GM18511 (cell line): ENCODE measurements around the gene SERPINB12.

Experiments
- ATAC-seq: cut with Tn5 transposase; IDR thresholded peaks from one replicate; pipeline ENCODE4 v1.9.1; 2021; ENCODE audit warnings: mild to moderate bottlenecking, moderate library complexity; ENCODE audit not compliant: unreplicated experiment

The SERPINB12 gene

DNA sequence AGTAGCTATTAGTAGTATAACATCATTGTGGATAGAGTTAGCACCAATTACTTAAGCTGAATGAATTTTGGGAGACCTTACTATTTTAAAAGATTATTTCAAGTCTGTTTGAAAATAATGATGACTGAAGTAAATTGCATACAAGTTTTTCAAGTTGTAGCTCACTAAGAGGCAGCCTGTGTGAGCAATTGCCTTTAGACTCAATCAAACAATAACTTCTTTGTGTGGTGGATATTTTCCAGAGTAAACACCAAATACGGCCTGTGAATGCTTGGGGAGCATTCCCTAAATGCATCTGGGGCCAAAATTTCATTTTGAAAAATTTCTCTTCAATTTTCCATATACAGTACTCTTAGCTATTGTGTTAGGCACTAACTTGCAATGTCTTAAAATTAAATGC is 7.9 kb downstream of the SERPINB12 start:
- ATAC-seq, result no peak

DNA sequence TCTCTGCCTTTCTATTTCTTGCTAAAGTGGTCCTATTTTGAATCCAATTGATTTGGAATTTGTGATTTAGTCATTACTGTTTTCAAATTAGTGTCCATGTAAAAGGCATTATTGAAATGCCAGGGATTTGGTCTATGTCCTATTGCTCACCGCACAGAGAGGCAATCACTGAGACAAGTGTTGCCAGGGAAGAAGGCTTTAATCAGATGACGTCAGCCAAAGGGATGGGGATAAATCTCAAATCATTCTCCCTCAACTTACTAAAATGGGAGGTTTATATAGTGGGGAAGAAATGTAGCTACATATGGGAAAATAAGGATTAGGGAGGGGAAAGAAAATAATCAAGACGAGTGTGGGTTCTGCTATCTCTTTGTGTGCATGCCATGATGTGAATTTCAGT is 9.6 kb downstream of the SERPINB12 start:
- ATAC-seq, result no peak

GRCh38 chr18:63552581-63552980 is 10.4 kb downstream of the SERPINB12 start:
- no peak for ATAC-seq

DNA sequence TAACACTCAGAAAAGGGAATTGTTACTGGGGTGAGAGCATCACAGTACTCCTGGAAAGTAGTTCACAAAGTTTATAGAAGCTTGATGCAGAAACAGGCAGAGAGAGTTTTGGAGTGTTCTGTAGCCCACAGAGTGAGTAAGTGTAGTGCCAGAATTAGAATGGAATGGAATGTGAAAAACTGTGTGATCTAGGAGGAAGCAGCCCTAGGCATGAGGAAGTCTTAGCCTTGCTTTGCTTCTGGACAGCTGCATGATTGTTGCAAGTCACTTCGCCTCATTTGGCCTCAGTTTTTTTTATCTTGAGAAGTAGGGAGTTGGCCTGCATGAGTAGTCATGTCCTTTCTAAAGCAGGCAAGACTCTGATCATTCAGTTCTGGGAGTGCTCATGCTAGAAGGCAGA is 10.9 kb downstream of the SERPINB12 start:
- ATAC-seq, result no peak

- ATAC-seq, result peak; percentile 45
Observed at GRCh38 chr18:63559567-63560491, 17.7 kb downstream of the SERPINB12 start.

DNA sequence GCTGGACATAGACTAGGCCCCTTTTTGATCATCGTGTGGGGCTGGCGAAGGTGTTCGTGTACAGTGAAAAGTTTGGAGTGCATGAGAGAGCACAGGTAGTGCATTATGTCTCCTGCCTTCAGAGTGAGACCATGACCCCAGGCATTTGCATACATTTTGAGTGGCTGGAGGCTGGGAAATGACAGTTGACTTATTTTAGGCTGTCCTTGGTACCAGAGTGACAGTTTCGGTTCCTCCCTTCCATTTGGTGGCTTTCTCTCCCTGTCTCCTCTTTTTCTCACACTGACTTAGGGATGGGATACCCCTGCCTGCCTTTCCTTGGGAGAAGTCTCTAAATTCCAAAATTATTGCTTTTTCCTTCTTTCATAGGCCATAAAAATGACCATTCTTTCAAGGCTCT is 20.1 kb downstream of the SERPINB12 start:
- peak; percentile 85 for ATAC-seq

DNA sequence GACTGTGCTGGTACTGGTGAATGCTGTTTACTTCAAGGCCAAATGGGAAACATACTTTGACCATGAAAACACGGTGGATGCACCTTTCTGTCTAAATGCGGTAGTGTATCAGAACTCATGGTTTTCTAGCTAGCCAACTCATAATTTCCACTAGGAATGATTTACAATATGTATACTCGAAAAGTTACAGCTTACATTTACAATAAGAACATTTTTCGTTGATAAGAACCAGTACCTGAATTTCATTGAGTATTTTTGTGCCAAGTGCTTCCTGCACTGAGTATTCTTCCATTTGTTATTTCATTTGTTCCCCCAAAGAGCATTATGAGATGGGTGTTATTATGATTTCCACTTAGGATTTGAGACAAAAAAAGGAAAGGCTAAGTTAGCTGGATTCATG is 21.9 kb downstream of the SERPINB12 start:
- no peak for ATAC-seq

DNA sequence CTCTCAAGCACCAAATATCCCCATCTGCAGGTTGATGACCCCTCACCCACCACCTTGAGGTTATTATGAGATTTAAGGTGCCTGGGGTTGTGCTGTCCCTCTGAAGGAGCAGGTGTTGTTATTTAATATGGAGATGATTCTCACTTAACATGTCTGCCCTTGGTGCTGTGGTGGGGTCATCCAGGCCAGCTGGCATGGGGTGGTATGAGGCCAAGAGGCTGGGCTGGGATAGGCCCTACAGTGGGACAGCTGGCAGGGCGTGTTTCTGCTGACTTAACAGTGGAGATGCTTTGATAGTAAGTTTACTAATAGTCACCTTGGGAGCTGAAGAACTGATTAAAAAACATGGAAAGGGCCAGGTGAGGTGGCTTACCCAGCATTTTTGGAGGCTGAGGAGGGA is 22.4 kb downstream of the SERPINB12 start:
- no peak for ATAC-seq

DNA sequence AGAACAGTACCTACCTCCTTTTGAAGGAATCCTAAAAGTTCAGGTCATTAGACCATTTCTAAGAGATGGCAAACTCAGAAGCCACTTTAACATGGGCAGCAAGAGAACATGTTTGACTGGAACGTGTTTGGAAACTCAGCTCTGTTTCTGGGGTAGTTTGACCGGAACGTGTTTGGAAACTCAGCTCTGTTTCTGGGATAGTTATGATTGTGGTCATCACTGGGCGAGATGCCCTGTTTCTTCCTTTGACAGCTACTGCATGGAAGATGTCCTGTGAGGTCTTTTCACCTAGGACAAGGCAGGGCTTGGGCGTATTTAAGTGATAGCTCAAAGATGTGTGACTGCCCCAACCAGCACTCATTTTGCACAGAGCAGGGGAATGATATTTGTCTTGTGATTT is 25.1 kb downstream of the SERPINB12 start:
- no peak for ATAC-seq

GRCh38 chr18:63567825-63568224 is 25.7 kb downstream of the SERPINB12 start:
- no peak for ATAC-seq

- ATAC-seq, result no peak
Observed at GRCh38 chr18:63570721-63571120, 28.6 kb downstream of the SERPINB12 start.

- no peak for ATAC-seq
Observed at GRCh38 chr18:63575681-63576080, 33.5 kb downstream of the SERPINB12 start.

- ATAC-seq, result no peak
Observed at GRCh38 chr18:63578357-63578958, 36.3 kb downstream of the SERPINB12 start.

- ATAC-seq, result no peak
Observed at GRCh38 chr18:63579616-63580015, 37.4 kb downstream of the SERPINB12 start.

DNA sequence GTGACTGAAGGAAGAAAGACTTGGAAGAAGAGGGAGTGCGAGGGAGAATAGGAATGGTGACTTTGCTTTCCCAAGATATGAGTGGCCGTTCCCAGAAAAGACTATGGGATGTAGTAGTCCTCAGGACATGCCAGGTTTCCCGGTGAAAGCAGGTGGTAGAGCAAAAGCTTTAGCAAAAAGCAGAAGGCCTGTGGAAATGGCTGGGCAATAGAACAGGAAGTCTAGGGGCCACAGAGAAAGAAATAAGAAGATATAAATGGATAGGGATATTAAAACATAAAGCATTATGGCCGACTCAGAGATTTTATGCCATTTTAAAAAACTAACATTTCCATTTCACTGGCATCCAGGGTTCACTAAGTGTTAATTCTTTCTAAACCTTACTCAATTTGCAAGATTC is 43.8 kb downstream of the SERPINB12 start:
- ATAC-seq, result no peak

- ATAC-seq, result no peak
Observed at GRCh38 chr18:63586431-63586830, 44.3 kb downstream of the SERPINB12 start.

GRCh38 chr18:63586966-63587365 is 44.8 kb downstream of the SERPINB12 start, which contains the start of gene SERPINB13:
Gene SERPINB13 (plus strand): TSS chr18:63587343. CDS start chr18:63588668, 1,325 bp downstream.
- no peak for ATAC-seq

DNA sequence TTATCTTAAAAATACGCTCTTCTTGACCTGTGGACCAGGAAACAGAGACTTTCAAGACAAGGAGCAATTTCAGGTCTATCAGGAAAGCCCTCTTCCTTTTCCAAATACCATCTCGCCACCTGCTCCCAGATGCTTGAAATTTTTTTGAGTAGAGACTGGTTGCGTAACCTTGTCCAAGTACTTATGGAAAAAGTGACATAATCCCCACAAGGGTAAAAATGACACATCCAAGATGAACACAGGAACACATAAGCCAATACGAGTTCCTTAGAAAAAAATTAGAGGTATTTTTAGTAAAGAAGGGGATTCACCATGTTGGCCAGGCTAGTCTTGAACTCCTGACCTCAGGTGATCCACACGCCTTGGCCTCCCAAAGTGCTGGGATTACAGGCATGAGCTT is 46.7 kb downstream of the SERPINB12 start:
- no peak for ATAC-seq

DNA sequence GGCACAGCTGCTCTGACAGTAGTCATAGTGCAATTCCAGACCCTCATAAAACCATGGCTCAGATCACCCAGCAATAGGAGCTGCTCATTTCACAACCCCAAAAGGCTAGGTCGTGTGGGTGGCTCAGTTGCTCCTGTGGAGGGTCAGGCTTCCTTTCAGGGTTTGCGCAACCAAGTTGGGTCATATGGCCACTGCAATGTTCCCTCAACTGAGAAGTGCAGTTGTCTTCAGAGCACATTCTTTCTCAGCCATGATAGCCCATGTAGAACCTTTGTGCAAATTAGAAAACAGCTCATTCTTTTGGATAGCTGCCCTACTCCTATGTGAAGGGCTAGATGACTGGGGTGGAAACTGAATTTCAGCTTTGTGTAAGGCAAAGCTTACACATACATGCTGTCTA is 48.2 kb downstream of the SERPINB12 start:
- no peak for ATAC-seq

DNA sequence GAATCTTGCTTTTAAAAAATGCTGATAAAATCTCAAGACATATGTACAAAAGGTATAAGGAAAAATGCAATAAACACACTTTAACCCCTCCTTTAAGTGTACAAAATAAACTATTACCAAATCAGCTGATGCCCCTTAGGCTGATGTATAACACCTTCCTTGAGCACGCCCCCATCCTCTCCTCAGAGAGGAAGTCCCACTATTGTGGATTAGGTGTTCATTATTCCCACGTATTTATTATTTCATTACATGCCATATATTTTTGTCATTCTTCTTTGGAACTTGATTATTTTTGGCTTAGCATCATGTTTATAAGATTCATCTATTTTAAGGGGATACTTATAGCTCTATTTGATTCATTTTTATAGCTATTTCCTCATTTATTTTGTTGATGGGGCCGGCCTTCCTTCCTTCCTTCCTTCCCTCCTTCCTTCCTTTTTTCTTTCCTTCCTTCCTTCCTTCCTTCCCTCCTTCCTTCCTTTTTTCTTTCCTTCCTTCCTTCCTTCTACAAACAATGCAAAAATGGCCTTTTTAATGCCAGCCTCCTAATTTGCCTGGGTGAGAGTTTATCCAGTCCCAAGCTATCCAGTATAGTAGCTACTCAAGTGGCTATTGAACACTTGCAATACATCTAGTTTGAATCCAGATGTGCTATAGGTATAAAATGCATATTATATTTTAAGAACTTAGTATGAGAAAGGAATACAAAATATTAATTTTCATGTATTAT is 49.0 kb downstream of the SERPINB12 start:
- ATAC-seq, result no peak

DNA sequence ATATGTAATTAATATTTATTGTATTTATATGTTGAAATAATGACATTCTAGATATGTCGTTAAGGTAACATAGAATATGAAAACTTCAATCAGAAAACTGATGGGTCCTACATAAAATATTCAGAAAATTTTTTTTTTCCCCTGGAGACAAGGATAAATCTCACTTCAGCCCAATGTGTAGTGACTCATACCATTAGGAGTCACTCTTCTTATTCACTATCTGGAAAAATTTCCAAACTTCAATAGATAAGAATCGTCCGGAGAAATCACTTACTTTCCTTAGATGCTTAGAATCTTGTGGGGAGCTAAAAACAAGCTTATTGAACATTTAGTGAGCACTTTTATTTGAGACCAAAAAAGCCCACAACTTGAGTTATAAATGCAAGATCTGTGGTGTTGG is 49.6 kb downstream of the SERPINB12 start:
- no peak for ATAC-seq

- ATAC-seq, result no peak
Observed at GRCh38 chr18:63592471-63592870, 50.3 kb downstream of the SERPINB12 start.
